Measurements from ENCODE around the gene APOBEC3G.
"Not testable (repeated sequence)": the region's sequence is repeated elsewhere in the genome, so short reads cannot be mapped to it uniquely, and the experiment has no call there.

APOBEC3G gene

GRCh38 chr22:39049486-39049885 lies 27.6 kb upstream of the APOBEC3G start:
- not testable (repeated sequence) for H3K36me3 ChIP-seq (ENCODE audit: insufficient read depth, low read length); H3K9ac ChIP-seq (ENCODE audit: low read depth, low read length); H3K9me3 ChIP-seq (ENCODE audit: control insufficient read depth, insufficient read depth, low read length)
- H3K4me1 ChIP-seq (ENCODE audit: insufficient read depth, low read length), result peaks cover 32% of the 10 kb centered on the region

DNA sequence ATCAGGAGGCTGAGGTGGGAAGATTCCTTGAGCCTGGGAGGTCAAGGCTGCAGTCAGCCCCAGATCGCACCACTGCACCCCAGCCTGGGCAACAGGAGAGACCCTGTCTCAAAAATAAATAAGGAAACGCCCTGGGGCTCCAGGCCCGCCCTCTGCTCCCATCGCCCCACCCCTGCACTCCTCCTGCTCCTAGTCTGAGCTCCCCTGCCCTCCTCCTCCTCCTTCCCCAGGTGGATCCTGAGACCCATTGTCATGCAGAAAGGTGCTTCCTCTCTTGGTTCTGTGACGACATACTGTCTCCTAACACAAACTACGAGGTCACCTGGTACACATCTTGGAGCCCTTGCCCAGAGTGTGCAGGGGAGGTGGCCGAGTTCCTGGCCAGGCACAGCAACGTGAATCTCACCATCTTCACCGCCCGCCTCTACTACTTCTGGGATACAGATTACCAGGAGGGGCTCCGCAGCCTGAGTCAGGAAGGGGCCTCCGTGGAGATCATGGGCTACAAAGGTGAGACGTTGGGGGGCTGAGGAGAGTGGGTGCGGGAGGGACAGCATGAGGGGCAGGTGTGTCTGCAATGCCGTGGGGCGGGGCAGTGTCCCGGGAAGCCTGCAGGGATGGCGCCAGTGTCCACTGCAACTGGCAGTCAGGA lies 25.1 kb upstream of the APOBEC3G start:
- Histone ChIP-seq H3K9ac (ENCODE audit: low read depth, low read length) (peak overlapping the region; percentile 21; the same call in 1 of the 2 replicates), H3K4me1 (ENCODE audit: insufficient read depth, low read length) (peaks cover 25% of the 10 kb centered on the region)
- H3K9me3 ChIP-seq (ENCODE audit: control insufficient read depth, insufficient read depth, low read length); H3K36me3 ChIP-seq (ENCODE audit: insufficient read depth, low read length): not testable (repeated sequence)

- Histone ChIP-seq H3K9me3 (ENCODE audit: control insufficient read depth, insufficient read depth, low read length) (peaks cover 5% of the 10 kb centered on the region), H3K4me1 (ENCODE audit: insufficient read depth, low read length) (peaks cover 10% of the 10 kb centered on the region; the same call in 1 of the 2 replicates), H3K36me3 (ENCODE audit: insufficient read depth, low read length) (no peaks in the 10 kb centered on the region), H3K9ac (ENCODE audit: low read depth, low read length) (no peak overlapping the region)
Observed at GRCh38 chr22:39055658-39056057, 21.4 kb upstream of the APOBEC3G start.

GRCh38 chr22:39061290-39061689 lies 15.8 kb upstream of the APOBEC3G start:
- H3K9me3 ChIP-seq (ENCODE audit: control insufficient read depth, insufficient read depth, low read length); H3K9ac ChIP-seq (ENCODE audit: low read depth, low read length); H3K36me3 ChIP-seq (ENCODE audit: insufficient read depth, low read length); H3K4me1 ChIP-seq (ENCODE audit: insufficient read depth, low read length): not testable (repeated sequence)

GRCh38 chr22:39061951-39062350 lies 15.1 kb upstream of the APOBEC3G start:
- not testable (repeated sequence) for H3K9me3 ChIP-seq (ENCODE audit: control insufficient read depth, insufficient read depth, low read length); H3K9ac ChIP-seq (ENCODE audit: low read depth, low read length); H3K4me1 ChIP-seq (ENCODE audit: insufficient read depth, low read length); H3K36me3 ChIP-seq (ENCODE audit: insufficient read depth, low read length)

DNA sequence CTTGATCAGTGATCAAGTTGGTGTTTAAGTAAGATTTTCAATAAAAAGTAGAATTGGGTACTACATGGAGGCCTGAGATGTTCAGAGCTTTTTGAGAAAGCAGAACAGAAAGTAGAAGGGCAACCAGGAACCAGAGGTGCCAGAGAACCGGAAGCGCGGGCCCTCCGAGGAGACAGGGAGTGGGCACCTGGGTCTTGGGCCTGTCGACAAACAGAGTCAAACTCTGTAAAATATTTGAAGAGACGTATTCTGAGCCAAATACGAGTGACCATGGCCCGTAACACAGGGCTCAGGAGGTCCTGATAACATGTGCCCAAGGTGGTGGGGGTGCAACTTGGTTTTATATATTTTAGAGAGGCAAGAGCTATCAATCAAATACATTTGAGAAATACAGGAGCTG lies 13.2 kb upstream of the APOBEC3G start:
- not testable (repeated sequence) for H3K9ac ChIP-seq (ENCODE audit: low read depth, low read length); H3K9me3 ChIP-seq (ENCODE audit: control insufficient read depth, insufficient read depth, low read length); H3K36me3 ChIP-seq (ENCODE audit: insufficient read depth, low read length); H3K4me1 ChIP-seq (ENCODE audit: insufficient read depth, low read length)

GRCh38 chr22:39066442-39067276 lies 10.4 kb upstream of the APOBEC3G start:
- H3K4me1 ChIP-seq (ENCODE audit: insufficient read depth, low read length); H3K9ac ChIP-seq (ENCODE audit: low read depth, low read length); H3K9me3 ChIP-seq (ENCODE audit: control insufficient read depth, insufficient read depth, low read length); H3K36me3 ChIP-seq (ENCODE audit: insufficient read depth, low read length): not testable (repeated sequence)

DNA sequence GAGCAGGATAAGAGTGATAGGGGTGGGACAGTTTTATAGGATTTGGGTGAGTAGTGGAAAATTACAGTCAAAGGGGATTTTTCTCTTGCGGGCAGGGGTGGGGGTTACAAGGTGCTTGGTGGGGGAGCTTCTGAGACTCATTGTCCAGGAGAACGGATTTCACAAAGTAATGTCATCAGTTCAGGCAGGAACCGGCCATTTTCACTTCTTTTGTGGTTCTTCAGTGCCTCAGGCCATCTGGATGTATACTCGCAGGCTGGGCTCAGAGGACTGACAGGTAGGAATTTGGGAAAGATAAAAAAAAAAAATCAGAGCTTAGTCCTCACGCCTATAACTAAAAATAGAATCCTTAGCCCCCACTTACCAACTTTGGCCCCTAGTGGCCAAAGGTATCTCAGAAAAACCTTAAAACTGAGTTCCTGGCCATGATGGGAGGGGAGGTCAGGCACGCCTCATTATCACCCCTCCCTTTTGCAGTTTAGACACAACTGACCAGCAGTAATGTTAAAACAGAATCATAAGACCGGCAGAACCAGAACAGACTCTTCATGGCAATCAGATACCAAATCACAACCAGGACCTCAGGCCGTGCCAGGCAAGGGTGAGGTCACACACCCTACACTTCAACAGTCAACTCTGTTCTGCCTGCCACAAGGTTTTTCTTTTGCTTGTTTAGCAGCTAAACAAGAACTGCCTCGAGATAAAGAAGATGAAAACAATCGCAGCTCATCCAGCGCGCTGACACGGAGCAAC lies 8.9 kb upstream of the APOBEC3G start:
- Histone ChIP-seq H3K4me1 (ENCODE audit: insufficient read depth, low read length) (peaks cover 9% of the 10 kb centered on the region; the same call in 1 of the 2 replicates), H3K36me3 (ENCODE audit: insufficient read depth, low read length) (no peaks in the 10 kb centered on the region), H3K9ac (ENCODE audit: low read depth, low read length) (no peak overlapping the region), H3K9me3 (ENCODE audit: control insufficient read depth, insufficient read depth, low read length) (no peaks in the 10 kb centered on the region)

GRCh38 chr22:39070186-39070585 lies 6.9 kb upstream of the APOBEC3G start:
- no peaks in the 10 kb centered on the region for H3K9me3 ChIP-seq (ENCODE audit: control insufficient read depth, insufficient read depth, low read length)
- peaks cover 9% of the 10 kb centered on the region; the same call in 1 of the 2 replicates for H3K4me1 ChIP-seq (ENCODE audit: insufficient read depth, low read length)
- H3K36me3 ChIP-seq (ENCODE audit: insufficient read depth, low read length), result no peaks in the 10 kb centered on the region
- no peak overlapping the region for H3K9ac ChIP-seq (ENCODE audit: low read depth, low read length)

GRCh38 chr22:39072581-39072981 lies 4.5 kb upstream of the APOBEC3G start:
- H3K9me3 ChIP-seq (ENCODE audit: control insufficient read depth, insufficient read depth, low read length); H3K36me3 ChIP-seq (ENCODE audit: insufficient read depth, low read length); H3K4me1 ChIP-seq (ENCODE audit: insufficient read depth, low read length); H3K9ac ChIP-seq (ENCODE audit: low read depth, low read length): not testable (repeated sequence)

DNA sequence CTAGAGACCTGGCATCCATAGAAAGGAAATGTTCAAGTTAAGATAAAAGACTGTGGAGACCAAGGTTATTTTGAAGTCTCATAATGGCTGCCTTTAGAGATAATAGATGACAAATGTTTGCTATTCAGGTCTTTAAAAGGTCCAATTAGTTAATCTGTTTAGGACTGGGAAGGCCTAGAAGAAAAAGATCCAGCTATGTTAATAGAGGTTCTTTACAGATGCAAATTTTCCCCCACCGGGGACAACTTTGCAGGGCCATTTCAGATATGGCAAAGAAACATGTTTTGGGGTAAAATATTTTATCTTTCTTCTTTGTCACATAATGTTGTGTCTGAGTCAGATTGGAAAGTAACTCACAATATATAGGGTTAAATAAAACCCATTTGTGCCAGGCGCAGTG lies 3.1 kb upstream of the APOBEC3G start:
- H3K9ac ChIP-seq (ENCODE audit: low read depth, low read length), result no peak overlapping the region

DNA sequence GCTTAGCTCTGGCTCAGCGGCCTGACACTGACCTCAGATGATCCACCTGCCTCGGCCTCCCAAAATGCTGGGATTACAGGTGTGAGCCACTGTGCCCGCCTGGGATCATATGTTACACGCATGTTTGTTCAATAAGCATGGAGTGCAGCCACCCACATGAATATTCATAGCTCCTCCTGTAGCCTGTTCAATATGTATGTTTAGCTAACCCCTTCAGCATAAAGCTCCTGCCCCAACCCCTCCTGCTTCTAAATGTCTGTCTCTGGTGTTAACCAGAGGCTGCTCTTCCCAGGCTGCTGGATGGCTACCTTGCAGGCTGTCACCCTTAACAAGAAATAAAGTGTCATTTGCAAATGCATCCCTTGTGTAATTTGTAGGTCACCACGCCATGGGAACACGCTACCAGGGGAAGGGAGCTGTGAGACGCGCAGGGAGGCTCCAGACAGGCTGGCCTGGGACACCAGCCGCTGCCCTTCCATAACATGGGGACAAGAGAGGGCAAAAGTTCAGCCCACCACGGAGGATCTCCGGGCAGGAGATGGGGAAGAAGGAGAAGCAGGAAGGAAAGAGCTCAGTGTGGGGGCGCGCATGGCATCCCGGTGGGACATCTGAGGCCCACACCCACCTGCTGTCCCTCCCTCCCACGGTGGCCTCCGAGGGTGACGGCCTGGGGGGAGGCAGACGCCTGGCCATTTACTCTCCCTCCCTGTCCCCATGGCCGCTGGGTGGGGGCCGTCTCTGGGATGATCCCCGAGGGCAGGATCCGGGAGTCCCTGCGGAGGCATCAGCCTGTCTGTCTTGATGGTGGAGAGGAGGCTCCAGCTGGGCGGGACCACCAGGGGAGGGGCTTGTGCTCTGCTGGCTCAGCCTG lies 685 bp upstream of the APOBEC3G start:
- H3K9me3 ChIP-seq (ENCODE audit: control insufficient read depth, insufficient read depth, low read length); H3K36me3 ChIP-seq (ENCODE audit: insufficient read depth, low read length); H3K4me1 ChIP-seq (ENCODE audit: insufficient read depth, low read length): not testable (repeated sequence)
- peak overlapping the region; percentile 24; the same call in 1 of the 2 replicates for H3K9ac ChIP-seq (ENCODE audit: low read depth, low read length)

More for the DNA sequence above, 3.1 kb upstream of the APOBEC3G start:
- Histone ChIP-seq H3K9me3 (ENCODE audit: control insufficient read depth, insufficient read depth, low read length) (no peaks in the 10 kb centered on the region), H3K36me3 (ENCODE audit: insufficient read depth, low read length) (no peaks in the 10 kb centered on the region), H3K4me1 (ENCODE audit: insufficient read depth, low read length) (no peaks in the 10 kb centered on the region; the same call in 1 of the 2 replicates)

DNA sequence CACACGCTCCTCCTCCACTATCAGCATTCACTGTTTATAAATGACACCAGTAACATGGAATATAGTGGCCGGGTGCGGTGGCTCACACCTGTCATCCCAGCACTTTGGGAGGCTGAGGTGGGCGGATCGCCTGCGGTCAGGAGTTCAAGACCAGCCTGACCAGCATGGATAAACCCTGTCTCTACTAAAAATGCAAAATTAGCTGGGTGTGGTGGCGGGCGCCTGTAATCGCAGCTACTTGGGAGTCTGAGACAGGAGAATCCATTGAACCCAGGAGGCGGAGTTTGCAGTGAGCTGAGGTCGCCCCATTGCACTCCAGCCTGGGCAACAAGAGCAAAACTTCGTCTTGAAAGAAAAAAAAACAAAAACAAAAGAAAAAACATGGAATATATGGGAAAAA lies 837 bp downstream of the APOBEC3G start:
- not testable (repeated sequence) for H3K9ac ChIP-seq (ENCODE audit: low read depth, low read length); H3K4me1 ChIP-seq (ENCODE audit: insufficient read depth, low read length); H3K9me3 ChIP-seq (ENCODE audit: control insufficient read depth, insufficient read depth, low read length); H3K36me3 ChIP-seq (ENCODE audit: insufficient read depth, low read length)

GRCh38 chr22:39078329-39078728 lies 1.3 kb downstream of the APOBEC3G start:
- Histone ChIP-seq H3K9me3 (ENCODE audit: control insufficient read depth, insufficient read depth, low read length) (no peaks in the 10 kb centered on the region), H3K36me3 (ENCODE audit: insufficient read depth, low read length) (no peaks in the 10 kb centered on the region; the same call in 1 of the 2 replicates), H3K4me1 (ENCODE audit: insufficient read depth, low read length) (peaks cover 4% of the 10 kb centered on the region; the same call in 1 of the 2 replicates), H3K9ac (ENCODE audit: low read depth, low read length) (no peak overlapping the region)
